ENCODE measurements around the gene AUNIP. TPM values are rescaled to one million over a fixed set of nuclear protein-coding genes. Genes with fewer than 3 reads are reported as not detected.
A peak's percentile ranks its signal among the peaks of the same experiment; 100 is the strongest.

AUNIP gene
- polyA plus RNA-seq, 3 donors, result 0.19 to 0.44 (median 0.44) TPM

DNA sequence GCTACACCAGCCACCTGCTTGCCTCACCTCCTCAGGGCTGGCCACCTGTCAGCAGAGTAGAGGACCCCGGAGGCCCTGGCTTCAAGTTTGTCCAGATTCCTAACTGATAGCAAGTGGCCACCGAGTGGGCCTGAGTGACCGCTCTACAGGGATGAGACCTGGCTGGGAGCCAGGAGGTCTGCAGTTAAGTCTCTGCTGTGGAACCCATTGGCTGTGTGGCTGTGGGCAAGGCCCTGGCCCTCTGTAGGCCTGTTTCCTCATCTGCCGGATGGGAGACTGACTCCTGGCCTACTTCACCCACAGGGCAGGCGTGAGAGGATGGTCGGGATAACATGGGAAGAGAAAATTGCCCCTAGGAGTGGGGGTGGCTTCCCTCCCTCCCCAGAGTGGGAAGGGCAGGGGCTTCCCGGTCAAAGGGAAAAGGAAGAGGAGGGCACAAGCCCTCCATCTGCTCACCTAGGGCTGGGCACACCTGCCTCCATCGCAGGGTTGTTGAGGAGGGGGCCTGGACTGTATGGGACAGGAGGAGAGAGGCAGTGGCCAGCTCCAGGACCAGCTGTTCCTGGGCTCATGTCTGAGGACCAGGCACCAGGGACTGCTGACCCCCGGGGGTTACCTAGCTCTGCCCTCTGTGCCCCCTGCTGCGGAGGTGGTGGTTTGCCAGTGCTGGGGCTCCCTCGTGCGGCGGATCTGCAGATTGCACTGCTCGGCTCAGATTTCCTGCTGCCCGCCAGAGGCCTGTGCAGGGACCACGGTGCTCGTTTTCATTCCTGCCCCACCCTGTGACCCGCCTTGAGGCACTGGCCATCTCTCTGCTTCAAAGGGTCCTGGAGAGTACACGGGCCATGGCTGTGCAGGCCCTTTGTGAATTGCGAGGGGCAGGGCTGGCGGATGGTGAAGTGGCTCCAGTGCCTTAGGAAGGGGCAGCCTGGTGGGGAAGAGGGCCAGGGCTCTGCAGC, 48.6 kb downstream of the AUNIP start:
- DNase-seq, result peak; percentile 44 to 63 (median 59)
- H4K20me1 ChIP-seq (ENCODE audit: insufficient read depth, low read length), result peaks cover 13% of the 10 kb centered on the region
- H2AFZ ChIP-seq (ENCODE audit: insufficient read depth, low read depth, low read length, poor library complexity, severe bottlenecking), result no peak overlapping the region
- Mint-ChIP-seq H3K4me1 (peaks cover 14% of the 10 kb centered on the region), H3K4me3 (no peak overlapping the region), H3K9me3 (peaks cover 0 to 1% (median 0%) of the 10 kb centered on the region in 7 donors), H3K36me3 (peaks cover 55 to 82% of the 10 kb centered on the region in 2 donors), H3K27me3 (ENCODE audit: low read depth in 3 of 3) (peaks cover 0 to 3% (median 2%) of the 10 kb centered on the region in 3 donors), H3K27ac (peak overlapping the region in 2 of 7 donors; percentile 43 to 46)
- H3K9me3 ChIP-seq (replicated peaks in 1 of 2; ENCODE audit: control insufficient read depth in 1 of 2, insufficient read depth in 1 of 2, low read length in 2 of 2), result no peaks in the 10 kb centered on the region
- peaks cover 39 to 80% of the 10 kb centered on the region in 2 donors for H3K36me3 ChIP-seq (replicated peaks in 1 of 2; ENCODE audit: control insufficient read depth in 1 of 2, insufficient read depth in 2 of 2, low read length in 2 of 2)
- H3K27me3 ChIP-seq (ENCODE audit: control insufficient read depth in 2 of 2, insufficient read depth in 2 of 2, low read length in 2 of 2), result no peaks in the 10 kb centered on the region
- H3K4me1 ChIP-seq (ENCODE audit: control insufficient read depth in 1 of 2, insufficient read depth in 2 of 2, low read length in 2 of 2), result peaks cover 10 to 21% of the 10 kb centered on the region in 2 donors
- H3K4me2 ChIP-seq (replicated peaks; ENCODE audit: extremely low read depth, low read length, poor library complexity, severe bottlenecking), result no peak overlapping the region
- TF ChIP-seq, protein P1, sequence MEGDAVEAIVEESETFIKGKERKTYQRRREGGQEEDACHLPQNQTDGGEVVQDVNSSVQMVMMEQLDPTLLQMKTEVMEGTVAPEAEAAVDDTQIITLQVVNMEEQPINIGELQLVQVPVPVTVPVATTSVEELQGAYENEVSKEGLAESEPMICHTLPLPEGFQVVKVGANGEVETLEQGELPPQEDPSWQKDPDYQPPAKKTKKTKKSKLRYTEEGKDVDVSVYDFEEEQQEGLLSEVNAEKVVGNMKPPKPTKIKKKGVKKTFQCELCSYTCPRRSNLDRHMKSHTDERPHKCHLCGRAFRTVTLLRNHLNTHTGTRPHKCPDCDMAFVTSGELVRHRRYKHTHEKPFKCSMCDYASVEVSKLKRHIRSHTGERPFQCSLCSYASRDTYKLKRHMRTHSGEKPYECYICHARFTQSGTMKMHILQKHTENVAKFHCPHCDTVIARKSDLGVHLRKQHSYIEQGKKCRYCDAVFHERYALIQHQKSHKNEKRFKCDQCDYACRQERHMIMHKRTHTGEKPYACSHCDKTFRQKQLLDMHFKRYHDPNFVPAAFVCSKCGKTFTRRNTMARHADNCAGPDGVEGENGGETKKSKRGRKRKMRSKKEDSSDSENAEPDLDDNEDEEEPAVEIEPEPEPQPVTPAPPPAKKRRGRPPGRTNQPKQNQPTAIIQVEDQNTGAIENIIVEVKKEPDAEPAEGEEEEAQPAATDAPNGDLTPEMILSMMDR (IDR thresholded peaks at IDR 0.05), result peak; percentile 99
- 35% methylated on average over 17 of the region's 21 CpGs for WGBS (ENCODE audit: insufficient coverage)
- H3K9ac ChIP-seq (ENCODE audit: insufficient read depth, low read length, poor library complexity, severe bottlenecking), result no peak overlapping the region
- H3K79me2 ChIP-seq (ENCODE audit: insufficient read depth, low read length), result no peaks in the 10 kb centered on the region
- no peak overlapping the region for H3K27ac ChIP-seq (ENCODE audit: low read depth in 1 of 2, low read length in 2 of 2)
- intact Hi-C loops (cut with micrococcal nuclease), result no loop called here
- H3K4me3 ChIP-seq (replicated peaks in 1 of 3; ENCODE audit: low read depth in 2 of 3, low read length in 3 of 3), result no peak overlapping the region

- Histone ChIP-seq H3K79me2 (ENCODE audit: insufficient read depth, low read length) (no peaks in the 10 kb centered on the region), H3K27me3 (ENCODE audit: control insufficient read depth in 2 of 2, insufficient read depth in 2 of 2, low read length in 2 of 2) (no peaks in the 10 kb centered on the region), H3K4me3 (replicated peaks in 1 of 3; ENCODE audit: low read depth in 2 of 3, low read length in 3 of 3) (no peak overlapping the region), H3K9ac (ENCODE audit: insufficient read depth, low read length, poor library complexity, severe bottlenecking) (no peak overlapping the region), H2AFZ (ENCODE audit: insufficient read depth, low read depth, low read length, poor library complexity, severe bottlenecking) (no peak overlapping the region), H3K9me3 (replicated peaks in 1 of 2; ENCODE audit: control insufficient read depth in 1 of 2, insufficient read depth in 1 of 2, low read length in 2 of 2) (no peaks in the 10 kb centered on the region), H4K20me1 (ENCODE audit: insufficient read depth, low read length) (peaks cover 13% of the 10 kb centered on the region), H3K27ac (ENCODE audit: low read depth in 1 of 2, low read length in 2 of 2) (peak overlapping the region in 1 of 2 donors; percentile 17), H3K4me2 (replicated peaks; ENCODE audit: extremely low read depth, low read length, poor library complexity, severe bottlenecking) (peak overlapping the region; percentile 19), H3K4me1 (ENCODE audit: control insufficient read depth in 1 of 2, insufficient read depth in 2 of 2, low read length in 2 of 2) (peaks cover 10 to 21% of the 10 kb centered on the region in 2 donors), H3K36me3 (replicated peaks in 1 of 2; ENCODE audit: control insufficient read depth in 1 of 2, insufficient read depth in 2 of 2, low read length in 2 of 2) (peaks cover 39 to 80% of the 10 kb centered on the region in 2 donors)
- 80% methylated on average over 7 of the region's 7 CpGs for WGBS (ENCODE audit: insufficient coverage)
- peaks cover 54 to 82% of the 10 kb centered on the region in 2 donors for H3K36me3 Mint-ChIP-seq
- TF ChIP-seq, protein P1 (IDR thresholded peaks at IDR 0.05), result no peak
- H3K4me1 Mint-ChIP-seq, result peaks cover 14% of the 10 kb centered on the region
- intact Hi-C loops (cut with micrococcal nuclease), result loop anchor here (10.0 kb wide), 1 partner anchor 195 kb away; the partner anchor contains the start of gene MAN1C1 (in 2 of the 2)
- H3K9me3 Mint-ChIP-seq, result peaks cover 0 to 1% (median 0%) of the 10 kb centered on the region in 7 donors
- H3K27me3 Mint-ChIP-seq (ENCODE audit: low read depth in 3 of 3), result peaks cover 0 to 3% (median 2%) of the 10 kb centered on the region in 3 donors
- H3K4me3 Mint-ChIP-seq, result peak overlapping the region; percentile 60 to 67
- H3K27ac Mint-ChIP-seq, result peak overlapping the region in 3 of 7 donors; percentile 21 to 72 (median 43)
- DNase-seq, result no peak
Measured at GRCh38 chr1:25809929-25810328, 49.3 kb downstream of the AUNIP start.
